ENCODE measurements around the gene SLC39A8.
A peak's percentile ranks its signal among the peaks of the same experiment; 100 is the strongest.

SLC39A8 gene

GRCh38 chr4:102356562-102357202, 11.4 kb upstream of the SLC39A8 start:
- no peak for FAIRE-seq
- TF ChIP-seq POLR2A (IDR thresholded peaks at IDR 0.05; ENCODE audit: low read depth, low read length) (no peak), TAF1 (IDR thresholded peaks at IDR 0.05; ENCODE audit: low read depth, low read length) (no peak), POLR2AphosphoS5 (IDR thresholded peaks at IDR 0.05; ENCODE audit: low read depth, low read length) (no peak), SPI1 (IDR thresholded peaks at IDR 0.05; ENCODE audit: low read depth, low read length) (no peak), POU2F2 (IDR thresholded peaks at IDR 0.05; ENCODE audit: low read depth, low read length) (no peak), PAX5 (IDR thresholded peaks at IDR 0.05; ENCODE audit: insufficient read depth, low read length, severe bottlenecking) (no peak)
- DNase-seq (ENCODE audit: insufficient read length, low spot score) = no peak

GRCh38 chr4:102355748-102356147, 10.5 kb upstream of the SLC39A8 start:
- FAIRE-seq = no peak

GRCh38 chr4:102354671-102355454, 9.6 kb upstream of the SLC39A8 start:
- no peak for FAIRE-seq
- DNase-seq (ENCODE audit: insufficient read length, low spot score) = no peak
- TF ChIP-seq POLR2AphosphoS5 (IDR thresholded peaks at IDR 0.05; ENCODE audit: low read depth, low read length) = no peak
- no peak for TF ChIP-seq POLR2A (IDR thresholded peaks at IDR 0.05; ENCODE audit: low read depth, low read length)
- no peak for TF ChIP-seq POU2F2 (IDR thresholded peaks at IDR 0.05; ENCODE audit: low read depth, low read length)

More at GRCh38 chr4:102355748-102356147, 10.5 kb upstream of the SLC39A8 start:
- no peak for TF ChIP-seq POU2F2 (IDR thresholded peaks at IDR 0.05; ENCODE audit: low read depth, low read length)
- no peak for TF ChIP-seq POLR2A (IDR thresholded peaks at IDR 0.05; ENCODE audit: low read depth, low read length)
- TF ChIP-seq SPI1 (IDR thresholded peaks at IDR 0.05; ENCODE audit: low read depth, low read length) = no peak
- TF ChIP-seq POLR2AphosphoS5 (IDR thresholded peaks at IDR 0.05; ENCODE audit: low read depth, low read length) = no peak
- no peak for TF ChIP-seq TAF1 (IDR thresholded peaks at IDR 0.05; ENCODE audit: low read depth, low read length)
- TF ChIP-seq PAX5 (IDR thresholded peaks at IDR 0.05; ENCODE audit: insufficient read depth, low read length, severe bottlenecking) = no peak
- DNase-seq (ENCODE audit: insufficient read length, low spot score) = no peak

- TF ChIP-seq POLR2AphosphoS5 (IDR thresholded peaks at IDR 0.05; ENCODE audit: low read depth, low read length) (no peak), TAF1 (IDR thresholded peaks at IDR 0.05; ENCODE audit: low read depth, low read length) (no peak), POU2F2 (IDR thresholded peaks at IDR 0.05; ENCODE audit: low read depth, low read length) (no peak), SPI1 (IDR thresholded peaks at IDR 0.05; ENCODE audit: low read depth, low read length) (no peak), POLR2A (IDR thresholded peaks at IDR 0.05; ENCODE audit: low read depth, low read length) (no peak), PAX5 (IDR thresholded peaks at IDR 0.05; ENCODE audit: insufficient read depth, low read length, severe bottlenecking) (no peak)
- no peak for FAIRE-seq
- no peak for DNase-seq (ENCODE audit: insufficient read length, low spot score)
Measured at GRCh38 chr4:102352781-102353180, 7.5 kb upstream of the SLC39A8 start.

- TF ChIP-seq POLR2AphosphoS5 (IDR thresholded peaks at IDR 0.05; ENCODE audit: low read depth, low read length) (no peak), PAX5 (IDR thresholded peaks at IDR 0.05; ENCODE audit: insufficient read depth, low read length, severe bottlenecking) (no peak), SPI1 (IDR thresholded peaks at IDR 0.05; ENCODE audit: low read depth, low read length) (no peak), TAF1 (IDR thresholded peaks at IDR 0.05; ENCODE audit: low read depth, low read length) (no peak), POLR2A (IDR thresholded peaks at IDR 0.05; ENCODE audit: low read depth, low read length) (no peak), POU2F2 (IDR thresholded peaks at IDR 0.05; ENCODE audit: low read depth, low read length) (no peak)
- FAIRE-seq (no peak), DNase-seq (ENCODE audit: insufficient read length, low spot score) (no peak)
Measured at GRCh38 chr4:102350634-102351033, 5.4 kb upstream of the SLC39A8 start.

GRCh38 chr4:102348701-102349100, 3.4 kb upstream of the SLC39A8 start:
- DNase-seq (ENCODE audit: insufficient read length, low spot score) (no peak), FAIRE-seq (no peak)
- no peak for TF ChIP-seq SPI1 (IDR thresholded peaks at IDR 0.05; ENCODE audit: low read depth, low read length)
- no peak for TF ChIP-seq POLR2AphosphoS5 (IDR thresholded peaks at IDR 0.05; ENCODE audit: low read depth, low read length)
- TF ChIP-seq PAX5 (IDR thresholded peaks at IDR 0.05; ENCODE audit: insufficient read depth, low read length, severe bottlenecking) = no peak
- TF ChIP-seq POU2F2 (IDR thresholded peaks at IDR 0.05; ENCODE audit: low read depth, low read length) = no peak
- TF ChIP-seq POLR2A (IDR thresholded peaks at IDR 0.05; ENCODE audit: low read depth, low read length) = no peak

- no peak for FAIRE-seq
- DNase-seq (ENCODE audit: insufficient read length, low spot score) = no peak
- no peak for TF ChIP-seq TAF1 (IDR thresholded peaks at IDR 0.05; ENCODE audit: low read depth, low read length)
- no peak for TF ChIP-seq POU2F2 (IDR thresholded peaks at IDR 0.05; ENCODE audit: low read depth, low read length)
- TF ChIP-seq POLR2A (IDR thresholded peaks at IDR 0.05; ENCODE audit: low read depth, low read length) = no peak
- TF ChIP-seq PAX5 (IDR thresholded peaks at IDR 0.05; ENCODE audit: insufficient read depth, low read length, severe bottlenecking) = no peak
- TF ChIP-seq POLR2AphosphoS5 (IDR thresholded peaks at IDR 0.05; ENCODE audit: low read depth, low read length) = no peak
- TF ChIP-seq SPI1 (IDR thresholded peaks at IDR 0.05; ENCODE audit: low read depth, low read length) = no peak
Measured at GRCh38 chr4:102345795-102346100, 466 bp upstream of the SLC39A8 start.

GRCh38 chr4:102344520-102344953, 745 bp downstream of the SLC39A8 start:
- FAIRE-seq (no peak), DNase-seq (ENCODE audit: insufficient read length, low spot score) (peak; percentile 51)
- peak; percentile 43 for TF ChIP-seq TAF1 (IDR thresholded peaks at IDR 0.05; ENCODE audit: low read depth, low read length)
- no peak; the same call in 1 of the 2 replicates for TF ChIP-seq POU2F2 (IDR thresholded peaks at IDR 0.05; ENCODE audit: low read depth, low read length)

- TF ChIP-seq SPI1 (IDR thresholded peaks at IDR 0.05; ENCODE audit: low read depth, low read length) (no peak), POU2F2 (IDR thresholded peaks at IDR 0.05; ENCODE audit: low read depth, low read length) (no peak), PAX5 (IDR thresholded peaks at IDR 0.05; ENCODE audit: insufficient read depth, low read length, severe bottlenecking) (no peak)
- DNase-seq (ENCODE audit: insufficient read length, low spot score) (no peak), FAIRE-seq (no peak)
Measured at GRCh38 chr4:102343964-102344519, 1.2 kb downstream of the SLC39A8 start.
